K562 (cell line): ENCODE data around the gene ABR. TPM values are rescaled to one million over a fixed set of nuclear protein-coding genes. Genes with fewer than 3 reads are reported as not detected.

ENCODE experiments used
- ATAC-seq: fragments of 200-7000 bp; cut with Tn5 transposase; 3 replicates; pipeline ENCODE4 v1.9.1; 2020; ENCODE audit warnings: moderate library complexity
- BruUV-seq: library from RNA; stranded (reverse); fragments of 400-500 nt; replicated peaks from 2 replicates; lab custom pipeline; 2021; lab: Mats Ljungman, UMichigan
- CTCF ChIA-PET: fragments of 300-600 bp; formaldehyde crosslinking; extraction: SDS; loops from one replicate; lab custom pipeline; 2021; ENCODE audit warnings: low intra/inter-chr PET ratio; lab: Yijun Ruan, JAX
- POLR2A ChIA-PET: fragments of 300-600, 350-650 bp; sonication (Branson Sonifier 250); formaldehyde crosslinking; extraction: SDS; loops from one replicate; lab custom pipeline; 2021; ENCODE audit warnings: antibody characterized with exemption, inconsistent platforms; lab: Yijun Ruan, JAX
- DNase-seq, 4 experiments: peaks; one replicate each; pipeline versions ENCODE4 v3.0.0 to v3.0.0-alpha.2; 2011 to 2018; ENCODE audit warnings: low spot score in 3 of 4, mixed read lengths in 3 of 4; ENCODE audit errors: extremely low read depth in 1 of 4
- FAIRE-seq: peaks from 2 replicates; lab custom pipeline; 2011; peaks lifted over from hg19 to GRCh38; lab: Jason Lieb, UNC
- H2AFZ ChIP-seq: 2 replicates; pipeline ENCODE4 v1.6.0; 2011; ENCODE audit warnings: low read depth, low read length, control low read depth, inconsistent platforms
- H3K27ac ChIP-seq: fragments of 200-600 bp; 3 replicates; pipeline ENCODE4 v1.8.0; 2011; ENCODE audit warnings: low read depth, mild to moderate bottlenecking, control low read depth, inconsistent platforms, low read length, moderate library complexity, mixed read lengths; ENCODE audit errors: extremely low read depth
- H3K27me3 ChIP-seq, 2 experiments: fragments of 300-600 bp in 1 of 2; 2 replicates in 1 of 2; 3 replicates in 1 of 2; pipeline versions ENCODE4 v1.6.0 to v1.8.0; 2011; ENCODE audit warnings: inconsistent platforms in 2 of 2, low read length in 2 of 2, mild to moderate bottlenecking in 1 of 2, mixed read lengths in 1 of 2, moderate library complexity in 1 of 2; ENCODE audit not compliant: control insufficient read depth in 2 of 2, insufficient read depth in 2 of 2
- H3K36me3 ChIP-seq: fragments of 300-600 bp; 3 replicates; pipeline ENCODE4 v1.8.0; 2011; ENCODE audit warnings: mild to moderate bottlenecking, low read length, inconsistent platforms; ENCODE audit not compliant: control insufficient read depth, insufficient read depth
- H3K4me1 ChIP-seq, 2 experiments: fragments of 200-600 bp in 1 of 2; replicated peaks in 1 of 2; 2 replicates in 1 of 2; 3 replicates in 1 of 2; pipeline versions ENCODE4 v1.5.1 to v1.8.0; 2011; ENCODE audit warnings: inconsistent platforms in 2 of 2, low read length in 2 of 2, mild to moderate bottlenecking in 1 of 2, mixed read lengths in 1 of 2, moderate library complexity in 1 of 2; ENCODE audit not compliant: control insufficient read depth in 2 of 2, insufficient read depth in 2 of 2
- H3K4me2 ChIP-seq: 2 replicates; pipeline ENCODE4 v1.6.1; 2011; ENCODE audit warnings: low read length, control low read depth, inconsistent platforms, mixed read lengths; ENCODE audit not compliant: insufficient read depth
- H3K4me3 ChIP-seq: fragments of 200-600 bp; sonication (generic), shearing (Covaris generic); 2 replicates; pipeline ENCODE4 v1.5.1; 2016; ENCODE audit warnings: control low read depth, inconsistent platforms
- H3K79me2 ChIP-seq: fragments of 200-600 bp; 3 replicates; pipeline ENCODE4 v1.8.0; 2011; ENCODE audit warnings: low read length, inconsistent platforms; ENCODE audit not compliant: control insufficient read depth, insufficient read depth
- H3K9ac ChIP-seq, 2 experiments: 2 replicates each; pipeline versions ENCODE4 v1.6.0 to v1.6.1; 2011; ENCODE audit warnings: low read depth in 2 of 2, low read length in 2 of 2, control low read depth in 1 of 2, inconsistent platforms in 1 of 2, mild to moderate bottlenecking in 1 of 2, mixed read lengths in 1 of 2; ENCODE audit not compliant: insufficient read depth in 1 of 2
- H3K9me1 ChIP-seq: one replicate; pipeline ENCODE4 v1.6.0; 2011; ENCODE audit warnings: inconsistent platforms, mild to moderate bottlenecking, low read length, moderate library complexity; ENCODE audit not compliant: control insufficient read depth, insufficient read depth
- H3K9me3 ChIP-seq: replicated peaks from 2 replicates; pipeline ENCODE4 v1.5.1; 2011; ENCODE audit warnings: low read depth, low read length, inconsistent platforms; ENCODE audit not compliant: control insufficient read depth, insufficient read depth
- H4K20me1 ChIP-seq: replicated peaks from 2 replicates; pipeline ENCODE4 v1.6.1; 2011; ENCODE audit warnings: low read length, inconsistent platforms, mixed read lengths; ENCODE audit not compliant: control insufficient read depth, insufficient read depth
- EWSR1 ChIP-seq: fragments of 450-650 bp; IDR thresholded peaks from 2 replicates; pipeline ENCODE4 v1.6.1; 2018; ENCODE audit warnings: borderline replicate concordance, mild to moderate bottlenecking, low read depth, moderate library complexity; ENCODE audit not compliant: partially characterized antibody
- HMGXB4 ChIP-seq: sonication (generic); formaldehyde crosslinking; IDR thresholded peaks from 2 replicates; pipeline ENCODE4 v1.8.1; 2023; ENCODE audit warnings: mild to moderate bottlenecking, missing genetic modification reagents
- LARP7 ChIP-seq: fragments of 450-650 bp; IDR thresholded peaks from 2 replicates; pipeline ENCODE4 v1.6.1; 2016
- RBM17 ChIP-seq: fragments of 200-400 bp; formaldehyde crosslinking; IDR thresholded peaks from 2 replicates; pipeline ENCODE4 v1.6.1; 2017; ENCODE audit warnings: low read depth, mild to moderate bottlenecking, low read length, borderline replicate concordance
- TFE3 ChIP-seq: fragments of 450-650 bp; formaldehyde crosslinking; IDR thresholded peaks from 2 replicates; pipeline ENCODE4 v1.4.0; 2020; ENCODE audit warnings: mild to moderate bottlenecking, mixed read lengths
- WGBS: fragments of 100-300 bp; shearing (Covaris generic); methylation state at CpG from one replicate; pipeline ENCODE4 v1.1.6; 2016; ENCODE audit warnings: low coverage, mixed read lengths; ENCODE audit not compliant: insufficient coverage; ENCODE audit errors: missing lambda C conversion rate; 5-methylcytosine and 5-hydroxymethylcytosine counted together
- in situ Hi-C: fragments of 300-500 bp; cut with MboI; formaldehyde crosslinking; loops from 4 replicates; pipeline ENCODE4 v1.15.0; 2018; ENCODE audit warnings: inconsistent platforms, mixed read lengths
- intact Hi-C: fragments of 100-400 bp; cut with micrococcal nuclease; formaldehyde crosslinking; loops from 2 replicates; pipeline ENCODE4 v1.14.2; 2022
- polyA plus RNA-seq, 8 experiments: library from polyadenylated mRNA; depleted of rRNA in 4 of 8; stranded (reverse) in 5 of 8; unstranded in 3 of 8; fragments of >200 nt; fragmentation: Nextera tagmentation in 2 of 8; fragmentation: Illumina TruSeq in 1 of 8; extraction: Ambion mirVana in 2 of 8; extraction: Trizol in 1 of 8; gene quantifications; 2 replicates each; pipeline versions ENCODE4 v1.2.1 to v1.2.3, GENCODE V29; 2011 to 2014; ENCODE audit warnings: inconsistent platforms in 1 of 8, missing spikeins in 1 of 8
- total RNA-seq, 7 experiments: library from RNA; depleted of rRNA in 6 of 7; stranded (reverse); fragments of >200 nt in 6 of 7; fragmentation: Illumina TruSeq in 2 of 7; extraction: Trizol in 2 of 7; gene quantifications; 2 replicates each; pipeline versions ENCODE4 v1.2.1 to v1.2.3, GENCODE V29; 2011 to 2021; ENCODE audit warnings: low replicate concordance in 1 of 7

The ABR gene
- total and polyA plus RNA-seq, 9 of the 15 experiments (the other 6 are each of a cell fraction or from before 2014, with no cell fraction given), result 0.07 to 1.6 (median 0.37) TPM; not detected in 1

- ChIA-PET CTCF (no interaction called here), POLR2A (no interaction called here)
- ATAC-seq, result no peak
- intact Hi-C loops (no loop called here), in situ Hi-C loops (no loop called here)
- TF ChIP-seq TFE3 (CRISPR knock-in tag), result peak; percentile 55
- no peak for TF ChIP-seq RBM17
- no peak for TF ChIP-seq LARP7
- no peak for TF ChIP-seq HMGXB4 (CRISPR knock-in tag)
- TF ChIP-seq EWSR1, result no peak
- no peak for FAIRE-seq
- Histone ChIP-seq H3K79me2 (no peaks in the 10 kb centered on the region), H3K36me3 (no peaks in the 10 kb centered on the region), H4K20me1 (no peaks in the 10 kb centered on the region; the same call in 1 of the 2 replicates), H3K4me3 (no peak overlapping the region), H3K9me1 (no peaks in the 10 kb centered on the region), H3K9me3 (no peaks in the 10 kb centered on the region), H3K4me1 (peaks cover 0 to 21% of the 10 kb centered on the region in 2 experiments; a peak in 2 of 5 replicates), H3K27ac (no peak overlapping the region), H3K27me3 (peaks cover 15 to 88% of the 10 kb centered on the region in 2 experiments; a peak in 4 of 5 replicates), H2AFZ (no peak overlapping the region), H3K9ac (no peak overlapping the region), H3K4me2 (no peak overlapping the region)
- DNase-seq, result no peak
- 12% methylated on average over 23 of the region's 27 CpGs for WGBS
- BruUV-seq, result no TSS peak
These were observed 155.7 kb downstream of the ABR start for GRCh38 chr17:1024076-1024475.
